ENCODE results near the gene DNAJC4. TPM values are rescaled to one million over a fixed set of nuclear protein-coding genes. Genes with fewer than 3 reads are reported as not detected.
A peak's percentile ranks its signal among the peaks of the same experiment; 100 is the strongest.

The DNAJC4 gene
- total RNA-seq, 1 donor from 2014 or later, result 43.6 TPM

- Mint-ChIP-seq H3K27ac (peak within 1 kb of the TSS; percentile 99), H3K4me3 (peak within 1 kb of the TSS; percentile 96), H3K36me3 (peaks cover 3% of the 10 kb centered on the region), H3K9me3 (no peaks in the 10 kb centered on the region), H3K4me1 (peaks cover 25% of the 10 kb centered on the region), H3K27me3 (ENCODE audit: low read depth) (no peaks in the 10 kb centered on the region)
- DNase-seq (ENCODE audit: low spot score in 2 of 2, unreplicated experiment in 2 of 2), result peak; percentile 98 to 99
- TF ChIP-seq CTCF (IDR thresholded peaks at IDR 0.05; ENCODE audit: unreplicated experiment), result no peak
Observed at GRCh38 chr11:64185693-64186491, 44.5 kb upstream of the DNAJC4 start, which contains the start of gene STIP1. STIP1 (plus strand) TSS chr11:64186171; CDS start chr11:64186262, 91 bp downstream.

GRCh38 chr11:64186492-64187165 is 43.7 kb upstream of the DNAJC4 start:
- Mint-ChIP-seq H3K9me3 (no peaks in the 10 kb centered on the region), H3K4me1 (peaks cover 17% of the 10 kb centered on the region), H3K27me3 (ENCODE audit: low read depth) (no peaks in the 10 kb centered on the region), H3K27ac (no peak overlapping the region), H3K36me3 (peaks cover 3% of the 10 kb centered on the region), H3K4me3 (no peak overlapping the region)
- no peak for DNase-seq (ENCODE audit: low spot score in 2 of 2, unreplicated experiment in 2 of 2)
- no peak for TF ChIP-seq CTCF (IDR thresholded peaks at IDR 0.05; ENCODE audit: unreplicated experiment)

GRCh38 chr11:64192434-64192833 is 37.9 kb upstream of the DNAJC4 start:
- Mint-ChIP-seq H3K9me3 (no peaks in the 10 kb centered on the region), H3K4me1 (no peaks in the 10 kb centered on the region), H3K27ac (no peak overlapping the region), H3K27me3 (ENCODE audit: low read depth) (no peaks in the 10 kb centered on the region), H3K36me3 (peaks cover 26% of the 10 kb centered on the region), H3K4me3 (no peak overlapping the region)
- no peak for TF ChIP-seq CTCF (IDR thresholded peaks at IDR 0.05; ENCODE audit: unreplicated experiment)
- no peak for DNase-seq (ENCODE audit: low spot score in 2 of 2, unreplicated experiment in 2 of 2)

- H3K36me3 Mint-ChIP-seq, result peaks cover 35% of the 10 kb centered on the region
- H3K4me1 Mint-ChIP-seq, result no peaks in the 10 kb centered on the region
- H3K9me3 Mint-ChIP-seq, result no peaks in the 10 kb centered on the region
- no peaks in the 10 kb centered on the region for H3K27me3 Mint-ChIP-seq (ENCODE audit: low read depth)
- no peak overlapping the region for H3K4me3 Mint-ChIP-seq
- DNase-seq (ENCODE audit: low spot score in 2 of 2, unreplicated experiment in 2 of 2), result no peak
- no peak overlapping the region for H3K27ac Mint-ChIP-seq
- no peak for TF ChIP-seq CTCF (IDR thresholded peaks at IDR 0.05; ENCODE audit: unreplicated experiment)
Observed at GRCh38 chr11:64196626-64197025, 33.7 kb upstream of the DNAJC4 start.

- DNase-seq (ENCODE audit: low spot score in 2 of 2, unreplicated experiment in 2 of 2), result no peak
- peaks cover 46% of the 10 kb centered on the region for H3K36me3 Mint-ChIP-seq
- no peak overlapping the region for H3K4me3 Mint-ChIP-seq
- TF ChIP-seq CTCF (IDR thresholded peaks at IDR 0.05; ENCODE audit: unreplicated experiment), result no peak
- H3K9me3 Mint-ChIP-seq, result no peaks in the 10 kb centered on the region
- no peaks in the 10 kb centered on the region for H3K27me3 Mint-ChIP-seq (ENCODE audit: low read depth)
- no peaks in the 10 kb centered on the region for H3K4me1 Mint-ChIP-seq
- no peak overlapping the region for H3K27ac Mint-ChIP-seq
Observed at GRCh38 chr11:64198511-64198910, 31.8 kb upstream of the DNAJC4 start.

All from mesothelial cell of epicardium (in vitro differentiated cells).